ENCODE results near the gene PTPRM.

PTPRM gene

DNA sequence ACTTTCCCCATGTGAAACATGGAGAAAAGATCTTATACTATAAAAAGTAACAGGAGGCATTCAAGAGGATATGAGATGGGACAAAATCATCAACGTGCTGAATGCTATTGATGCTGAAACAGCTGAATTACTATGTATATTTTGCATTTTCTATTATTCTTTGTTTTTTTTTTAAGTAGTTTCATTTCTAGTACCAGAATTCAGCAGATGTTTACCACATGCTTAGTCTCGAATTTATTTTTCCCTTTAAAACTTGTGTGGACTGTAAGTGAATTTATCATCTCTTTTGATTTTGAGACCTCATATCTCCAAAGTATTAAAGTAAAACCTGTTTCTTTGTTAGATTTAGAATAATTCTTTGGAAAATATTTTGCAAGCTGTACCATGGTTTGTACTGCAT lies 205.8 kb downstream of the PTPRM start:
- Histone ChIP-seq H3K79me2 (ENCODE audit: low read length) (no peaks in the 10 kb centered on the region), H2AFZ (ENCODE audit: low read length) (no peak overlapping the region), H3F3A (ENCODE audit: insufficient read depth, low read length) (0 out of 2 replicates have a peak, but pooled peaks cover 6% of the 10 kb centered on the region), H3K27ac (ENCODE audit: low read length) (no peak overlapping the region), H3K4me1 (ENCODE audit: low read length) (peaks cover 21% of the 10 kb centered on the region), H3K36me3 (replicated peaks; ENCODE audit: insufficient read depth, low read length) (no peaks in the 10 kb centered on the region), H3K4me3 (ENCODE audit: low read length) (no peak overlapping the region), H3K27me3 (replicated peaks; ENCODE audit: insufficient read depth, low read length) (no peaks in the 10 kb centered on the region), H3K9me3 (replicated peaks; ENCODE audit: insufficient read depth, low read length) (no peaks in the 10 kb centered on the region), H3K4me2 (ENCODE audit: low read depth, low read length) (no peak overlapping the region), H3K9me2 (replicated peaks; ENCODE audit: insufficient read depth, low read length) (no peaks in the 10 kb centered on the region), H3K9ac (ENCODE audit: low read length) (no peak overlapping the region), H4K20me1 (ENCODE audit: insufficient read depth, low read length) (no peaks in the 10 kb centered on the region)
- no peak for DNase-seq
- TF ChIP-seq EZH2phosphoT487 (IDR thresholded peaks at IDR 0.05; ENCODE audit: low read length): no peak
- no peak for TF ChIP-seq EZH2 (optimal IDR thresholded peaks at IDR 0.05; ENCODE audit: low read depth, low read length)
- TF ChIP-seq, protein P1, sequence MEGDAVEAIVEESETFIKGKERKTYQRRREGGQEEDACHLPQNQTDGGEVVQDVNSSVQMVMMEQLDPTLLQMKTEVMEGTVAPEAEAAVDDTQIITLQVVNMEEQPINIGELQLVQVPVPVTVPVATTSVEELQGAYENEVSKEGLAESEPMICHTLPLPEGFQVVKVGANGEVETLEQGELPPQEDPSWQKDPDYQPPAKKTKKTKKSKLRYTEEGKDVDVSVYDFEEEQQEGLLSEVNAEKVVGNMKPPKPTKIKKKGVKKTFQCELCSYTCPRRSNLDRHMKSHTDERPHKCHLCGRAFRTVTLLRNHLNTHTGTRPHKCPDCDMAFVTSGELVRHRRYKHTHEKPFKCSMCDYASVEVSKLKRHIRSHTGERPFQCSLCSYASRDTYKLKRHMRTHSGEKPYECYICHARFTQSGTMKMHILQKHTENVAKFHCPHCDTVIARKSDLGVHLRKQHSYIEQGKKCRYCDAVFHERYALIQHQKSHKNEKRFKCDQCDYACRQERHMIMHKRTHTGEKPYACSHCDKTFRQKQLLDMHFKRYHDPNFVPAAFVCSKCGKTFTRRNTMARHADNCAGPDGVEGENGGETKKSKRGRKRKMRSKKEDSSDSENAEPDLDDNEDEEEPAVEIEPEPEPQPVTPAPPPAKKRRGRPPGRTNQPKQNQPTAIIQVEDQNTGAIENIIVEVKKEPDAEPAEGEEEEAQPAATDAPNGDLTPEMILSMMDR (IDR thresholded peaks at IDR 0.05; ENCODE audit: low read length): no peak

DNA sequence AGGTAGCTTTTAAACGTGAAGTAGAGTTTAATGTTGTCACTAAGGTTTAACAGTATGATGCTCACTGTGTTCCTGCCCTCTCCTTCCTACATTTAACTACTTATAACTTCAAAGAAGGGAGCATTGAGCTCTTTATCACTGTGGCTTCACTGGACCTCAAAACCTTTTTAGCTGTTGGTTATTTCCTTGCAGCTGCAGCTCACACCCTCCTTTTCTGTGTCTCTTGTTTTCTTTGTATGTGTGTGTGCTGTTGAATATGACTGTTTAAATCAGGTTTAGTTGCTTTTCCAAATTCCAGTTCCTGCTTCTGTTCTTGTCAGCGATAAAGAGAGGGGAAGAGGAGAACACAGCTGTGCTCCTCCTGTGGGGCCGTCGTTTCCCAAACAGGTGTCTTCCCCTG lies 208.0 kb downstream of the PTPRM start:
- Histone ChIP-seq H2AFZ (ENCODE audit: low read length) (no peak overlapping the region), H3K9ac (ENCODE audit: low read length) (no peak overlapping the region), H3K27ac (ENCODE audit: low read length) (peak overlapping the region; percentile 72; the same call in 1 of the 2 replicates), H3K27me3 (replicated peaks; ENCODE audit: insufficient read depth, low read length) (no peaks in the 10 kb centered on the region), H3F3A (ENCODE audit: insufficient read depth, low read length) (0 out of 2 replicates have a peak, but pooled peaks cover 6% of the 10 kb centered on the region), H3K4me1 (ENCODE audit: low read length) (peaks cover 21% of the 10 kb centered on the region), H3K9me2 (replicated peaks; ENCODE audit: insufficient read depth, low read length) (no peaks in the 10 kb centered on the region), H3K79me2 (ENCODE audit: low read length) (no peaks in the 10 kb centered on the region), H3K36me3 (replicated peaks; ENCODE audit: insufficient read depth, low read length) (no peaks in the 10 kb centered on the region), H3K4me3 (ENCODE audit: low read length) (no peak overlapping the region), H3K9me3 (replicated peaks; ENCODE audit: insufficient read depth, low read length) (no peaks in the 10 kb centered on the region), H3K4me2 (ENCODE audit: low read depth, low read length) (no peak overlapping the region), H4K20me1 (ENCODE audit: insufficient read depth, low read length) (no peaks in the 10 kb centered on the region)
- peak; percentile 30 for DNase-seq
- TF ChIP-seq EZH2 (optimal IDR thresholded peaks at IDR 0.05; ENCODE audit: low read depth, low read length) (no peak), EZH2phosphoT487 (IDR thresholded peaks at IDR 0.05; ENCODE audit: low read length) (no peak)
- TF ChIP-seq, protein P1 (IDR thresholded peaks at IDR 0.05; ENCODE audit: low read length): no peak

DNA sequence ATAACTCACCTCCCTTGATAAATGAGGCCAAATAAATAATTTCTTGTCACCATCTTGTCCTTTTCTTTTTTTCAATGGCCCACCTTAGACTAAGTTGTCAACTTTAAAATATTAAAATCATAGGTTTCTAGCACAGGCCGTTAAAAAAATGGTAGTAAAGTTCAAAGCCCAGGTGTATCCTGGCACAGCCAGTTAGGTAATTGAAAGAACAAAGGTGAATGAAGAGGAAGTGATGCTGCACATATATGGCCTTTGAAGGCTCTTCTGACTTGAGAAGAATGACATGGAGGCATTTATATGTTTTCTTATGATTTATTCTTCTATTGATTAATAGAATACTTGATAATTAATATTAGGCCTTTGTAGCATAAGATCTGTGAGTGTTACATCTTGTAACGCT lies 208.7 kb downstream of the PTPRM start:
- no peaks in the 10 kb centered on the region for H3K9me3 ChIP-seq (replicated peaks; ENCODE audit: insufficient read depth, low read length)
- DNase-seq: peak; percentile 79
- no peak overlapping the region for H3K4me2 ChIP-seq (ENCODE audit: low read depth, low read length)
- H3K4me3 ChIP-seq (ENCODE audit: low read length): no peak overlapping the region
- TF ChIP-seq, protein P1 (IDR thresholded peaks at IDR 0.05; ENCODE audit: low read length): no peak
- TF ChIP-seq EZH2 (optimal IDR thresholded peaks at IDR 0.05; ENCODE audit: low read depth, low read length) (no peak), EZH2phosphoT487 (IDR thresholded peaks at IDR 0.05; ENCODE audit: low read length) (no peak)
- peaks cover 21% of the 10 kb centered on the region for H3K4me1 ChIP-seq (ENCODE audit: low read length)
- no peaks in the 10 kb centered on the region for H3K9me2 ChIP-seq (replicated peaks; ENCODE audit: insufficient read depth, low read length)
- H3K27ac ChIP-seq (ENCODE audit: low read length): peak overlapping the region; percentile 72
- H3K79me2 ChIP-seq (ENCODE audit: low read length): no peaks in the 10 kb centered on the region
- H3K27me3 ChIP-seq (replicated peaks; ENCODE audit: insufficient read depth, low read length): no peaks in the 10 kb centered on the region
- no peaks in the 10 kb centered on the region for H4K20me1 ChIP-seq (ENCODE audit: insufficient read depth, low read length)
- H3K9ac ChIP-seq (ENCODE audit: low read length): no peak overlapping the region
- 0 out of 2 replicates have a peak, but pooled peaks cover 6% of the 10 kb centered on the region for H3F3A ChIP-seq (ENCODE audit: insufficient read depth, low read length)
- no peaks in the 10 kb centered on the region for H3K36me3 ChIP-seq (replicated peaks; ENCODE audit: insufficient read depth, low read length)
- H2AFZ ChIP-seq (ENCODE audit: low read length): no peak overlapping the region
